ENCODE data around the gene FAM117A.
"Not testable (repeated sequence)": the region's sequence is repeated elsewhere in the genome, so short reads cannot be mapped to it uniquely, and the experiment has no call there.

The FAM117A gene

GRCh38 chr17:49739641-49740271 lies 24.2 kb downstream of the FAM117A start:
- no peak for DNase-seq

GRCh38 chr17:49738456-49739163 lies 25.3 kb downstream of the FAM117A start:
- no peak for DNase-seq

GRCh38 chr17:49734515-49735490 lies 29.1 kb downstream of the FAM117A start:
- no peak for DNase-seq

- DNase-seq, result no peak
Measured at GRCh38 chr17:49731435-49731831, 32.5 kb downstream of the FAM117A start.

GRCh38 chr17:49730785-49731434 lies 33.0 kb downstream of the FAM117A start:
- no peak for DNase-seq

GRCh38 chr17:49730078-49730784 lies 33.7 kb downstream of the FAM117A start:
- no peak for DNase-seq

- no peak for DNase-seq
Measured at GRCh38 chr17:49729069-49729468, 34.9 kb downstream of the FAM117A start.

- DNase-seq, result no peak
Measured at GRCh38 chr17:49728425-49728824, 35.5 kb downstream of the FAM117A start.

- DNase-seq, result no peak
Measured at GRCh38 chr17:49727380-49727779, 36.6 kb downstream of the FAM117A start.

GRCh38 chr17:49725452-49726130 lies 38.3 kb downstream of the FAM117A start:
- no peak for DNase-seq

GRCh38 chr17:49724552-49724951 lies 39.4 kb downstream of the FAM117A start:
- not testable (repeated sequence) for DNase-seq

GRCh38 chr17:49723423-49723822 lies 40.5 kb downstream of the FAM117A start:
- no peak for DNase-seq

GRCh38 chr17:49722066-49722465 lies 41.9 kb downstream of the FAM117A start:
- no peak for DNase-seq

- no peak for DNase-seq
Measured at GRCh38 chr17:49717371-49717861, 46.5 kb downstream of the FAM117A start.

- no peak for DNase-seq
Measured at GRCh38 chr17:49716668-49717364, 47.1 kb downstream of the FAM117A start.

GRCh38 chr17:49715717-49716279 lies 48.1 kb downstream of the FAM117A start:
- peak; percentile 59 for DNase-seq

GRCh38 chr17:49715216-49715615 lies 48.7 kb downstream of the FAM117A start:
- DNase-seq, result no peak

GRCh38 chr17:49708515-49709183 lies 55.3 kb downstream of the FAM117A start:
- no peak for DNase-seq

- peak; percentile 95 for DNase-seq
Measured at GRCh38 chr17:49707608-49708514, 56.1 kb downstream of the FAM117A start, which contains the start of gene SLC35B1. TSS of gene SLC35B1 (minus strand) at chr17:49707964. CDS start at chr17:49707833, 131 bp downstream.
